Thyroid gland (tissue), 4 donors: Measurements from ENCODE around the gene KIAA1614. TPM values are rescaled to one million over a fixed set of nuclear protein-coding genes. Genes with fewer than 3 reads are reported as not detected.

Source experiments
- DNase-seq, 2 donors: peaks; one replicate each; pipeline ENCODE4 v3.0.0-alpha.2; 2019
- H3K27ac ChIP-seq, 3 donors: fragments of 200-600 bp; sonication (generic); 1 replicate in 2 of 3; 2 replicates in 1 of 3; pipeline ENCODE4 v1.5.1; 2016 to 2019; ENCODE audit warnings: mild to moderate bottlenecking in 1 of 3, moderate library complexity in 1 of 3
- H3K27me3 ChIP-seq: fragments of 200-600 bp; sonication (generic); one replicate; pipeline ENCODE4 v1.5.1; 2019
- H3K36me3 ChIP-seq, 2 donors: fragments of 200-600 bp; sonication (generic); one replicate each; pipeline ENCODE4 v1.5.1; 2016 to 2019
- H3K4me1 ChIP-seq, 2 donors: fragments of 200-600 bp; sonication (generic); one replicate each; pipeline ENCODE4 v1.5.1; 2017 to 2019
- H3K4me3 ChIP-seq, 3 donors: fragments of 200-600 bp; sonication (generic); replicated peaks in 1 of 3; 1 replicate in 2 of 3; 2 replicates in 1 of 3; pipeline ENCODE4 v1.5.1; 2016; ENCODE audit warnings: mild to moderate bottlenecking in 1 of 3
- H3K9me3 ChIP-seq: fragments of 200-600 bp; sonication (generic); one replicate; pipeline ENCODE4 v1.5.1; 2017
- POLR2A ChIP-seq, 2 donors: fragments of 450-650 bp; IDR thresholded peaks; one replicate each; pipeline ENCODE4 v1.6.1; 2017; ENCODE audit warnings: antibody characterized with exemption in 2 of 2, mild to moderate bottlenecking in 2 of 2, moderate library complexity in 1 of 2
- WGBS, 2 donors: methylation state at CpG; one replicate each; pipeline ENCODE4 v1.1.5; 2017; 5-methylcytosine and 5-hydroxymethylcytosine counted together
- intact Hi-C: fragments of 100-400 bp; cut with DNase I; formaldehyde crosslinking; loops from one replicate; pipeline ENCODE4 v1.15.1; 2023
- total RNA-seq, 4 donors: library from RNA; depleted of rRNA; stranded (reverse); fragments of >200 nt; gene quantifications; one replicate each; pipeline ENCODE4 v1.2.3, GENCODE V29; 2016
- TF ChIP-seq, protein P1 (sequence below), 6 experiments: fragments of 200-600 bp in 3 of 6; fragments of 450-650 bp in 3 of 6; sonication (generic) in 3 of 6; IDR thresholded peaks; one replicate each; pipeline ENCODE4 v1.5.1; 2016 to 2019; ENCODE audit warnings: antibody characterized with exemption in 6 of 6, mild to moderate bottlenecking in 2 of 6, inconsistent platforms in 1 of 6, moderate library complexity in 1 of 6

KIAA1614 gene
- total RNA-seq, 4 donors from 2014 or later = 8.7 to 16.7 (median 12.5) TPM

DNA sequence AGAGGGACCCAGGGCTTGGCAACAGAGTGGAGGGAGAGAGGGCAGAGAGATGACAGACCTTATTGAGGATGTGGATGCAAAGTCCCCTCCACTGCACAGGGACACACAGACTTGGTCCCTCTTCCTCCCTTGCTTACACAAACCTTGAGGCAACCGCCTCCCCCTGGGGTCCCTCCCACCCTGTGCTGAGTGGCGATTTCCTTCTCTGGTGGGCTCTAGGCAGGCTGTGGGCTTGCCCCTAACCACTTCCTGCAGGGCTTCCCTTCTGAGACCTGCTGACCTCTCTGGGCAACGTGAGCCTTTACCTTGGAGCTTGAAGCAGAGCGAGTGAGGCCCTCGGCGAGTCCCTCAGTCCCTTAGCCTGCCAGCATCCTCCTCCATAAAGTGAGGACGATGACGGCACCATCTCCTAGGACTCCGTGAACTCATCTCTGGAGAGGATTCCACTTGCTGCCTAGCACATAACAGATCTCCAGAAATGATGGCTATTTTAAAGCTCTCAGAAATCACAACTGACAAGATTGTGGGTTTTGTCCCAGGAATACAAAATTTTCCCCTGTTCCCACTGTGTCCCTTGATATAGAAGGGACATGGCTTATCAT lies 25.0 kb downstream of the KIAA1614 start:
- no peak for DNase-seq
- Histone ChIP-seq H3K36me3 (peaks cover 10 to 11% of the 10 kb centered on the region in 2 donors), H3K27ac (no peak overlapping the region), H3K4me1 (no peaks in the 10 kb centered on the region), H3K9me3 (no peaks in the 10 kb centered on the region), H3K4me3 (no peak overlapping the region), H3K27me3 (no peaks in the 10 kb centered on the region)
- 73 to 88% methylated on average over 9 of the region's 9 CpGs for WGBS, 2 donors
- TF ChIP-seq POLR2A (IDR thresholded peaks at IDR 0.05) = no peak
- TF ChIP-seq, protein P1, sequence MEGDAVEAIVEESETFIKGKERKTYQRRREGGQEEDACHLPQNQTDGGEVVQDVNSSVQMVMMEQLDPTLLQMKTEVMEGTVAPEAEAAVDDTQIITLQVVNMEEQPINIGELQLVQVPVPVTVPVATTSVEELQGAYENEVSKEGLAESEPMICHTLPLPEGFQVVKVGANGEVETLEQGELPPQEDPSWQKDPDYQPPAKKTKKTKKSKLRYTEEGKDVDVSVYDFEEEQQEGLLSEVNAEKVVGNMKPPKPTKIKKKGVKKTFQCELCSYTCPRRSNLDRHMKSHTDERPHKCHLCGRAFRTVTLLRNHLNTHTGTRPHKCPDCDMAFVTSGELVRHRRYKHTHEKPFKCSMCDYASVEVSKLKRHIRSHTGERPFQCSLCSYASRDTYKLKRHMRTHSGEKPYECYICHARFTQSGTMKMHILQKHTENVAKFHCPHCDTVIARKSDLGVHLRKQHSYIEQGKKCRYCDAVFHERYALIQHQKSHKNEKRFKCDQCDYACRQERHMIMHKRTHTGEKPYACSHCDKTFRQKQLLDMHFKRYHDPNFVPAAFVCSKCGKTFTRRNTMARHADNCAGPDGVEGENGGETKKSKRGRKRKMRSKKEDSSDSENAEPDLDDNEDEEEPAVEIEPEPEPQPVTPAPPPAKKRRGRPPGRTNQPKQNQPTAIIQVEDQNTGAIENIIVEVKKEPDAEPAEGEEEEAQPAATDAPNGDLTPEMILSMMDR (IDR thresholded peaks at IDR 0.05) = no peak
- intact Hi-C loops = no loop called here

DNA sequence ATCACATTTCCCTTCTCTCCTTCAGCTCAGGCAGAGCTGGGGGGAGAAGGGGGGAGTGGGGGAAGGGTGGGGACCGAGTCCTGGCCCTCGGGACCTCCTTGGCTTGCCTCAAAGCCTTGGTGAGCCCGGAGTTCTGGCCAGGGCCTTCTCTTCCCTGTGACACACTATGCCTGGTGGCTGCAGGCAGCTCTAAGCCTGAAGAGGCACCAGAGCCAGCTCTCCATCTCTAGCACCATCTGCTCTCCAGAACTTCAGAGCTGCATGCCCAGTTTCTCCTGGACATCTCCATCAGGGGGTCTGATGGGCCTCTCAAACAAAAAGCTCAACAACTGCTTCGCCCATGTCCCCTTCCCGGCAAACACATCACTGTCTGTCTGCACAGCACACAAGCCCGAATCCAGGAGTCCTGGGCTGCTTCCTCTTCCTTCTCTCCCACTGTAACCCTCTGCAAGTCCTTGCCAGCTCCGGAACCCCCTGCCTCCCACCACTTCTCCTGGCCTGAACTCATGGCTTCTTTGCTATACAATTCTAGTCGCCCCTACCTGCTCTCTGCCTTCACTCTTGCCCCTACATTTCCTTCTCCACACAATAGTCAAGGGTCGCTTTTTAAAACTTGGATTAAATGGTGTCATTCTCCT lies 26.5 kb downstream of the KIAA1614 start:
- H3K36me3 ChIP-seq = peaks cover 10 to 11% of the 10 kb centered on the region in 2 donors

GRCh38 chr1:180939711-180940103 lies 27.0 kb downstream of the KIAA1614 start:
- H3K27ac ChIP-seq = no peak overlapping the region
- intact Hi-C loops = no loop called here
- WGBS, 2 donors = 90 to 91% methylated on average over 3 of the region's 3 CpGs
- no peaks in the 10 kb centered on the region for H3K4me1 ChIP-seq
- no peaks in the 10 kb centered on the region for H3K9me3 ChIP-seq
- H3K27me3 ChIP-seq = no peaks in the 10 kb centered on the region
- H3K36me3 ChIP-seq = peaks cover 11 to 14% of the 10 kb centered on the region in 2 donors
- no peak for DNase-seq
- TF ChIP-seq, protein P1 (IDR thresholded peaks at IDR 0.05) = no peak
- TF ChIP-seq POLR2A (IDR thresholded peaks at IDR 0.05) = no peak
- H3K4me3 ChIP-seq = no peak overlapping the region

More for the DNA sequence above, 26.5 kb downstream of the KIAA1614 start:
- Histone ChIP-seq H3K4me1 (no peaks in the 10 kb centered on the region), H3K9me3 (no peaks in the 10 kb centered on the region), H3K27ac (no peak overlapping the region), H3K27me3 (no peaks in the 10 kb centered on the region), H3K4me3 (no peak overlapping the region)
- DNase-seq = no peak
- 79 to 88% methylated on average over 8 of the region's 9 CpGs for WGBS, 2 donors
- intact Hi-C loops = no loop called here
- no peak for TF ChIP-seq POLR2A (IDR thresholded peaks at IDR 0.05)
- TF ChIP-seq, protein P1 (IDR thresholded peaks at IDR 0.05) = no peak

- DNase-seq = no peak
- intact Hi-C loops = no loop called here
- TF ChIP-seq, protein P1 (IDR thresholded peaks at IDR 0.05) = no peak
- TF ChIP-seq POLR2A (IDR thresholded peaks at IDR 0.05) = no peak
- Histone ChIP-seq H3K36me3 (peaks cover 10 to 17% of the 10 kb centered on the region in 2 donors), H3K4me3 (no peak overlapping the region), H3K4me1 (no peaks in the 10 kb centered on the region), H3K9me3 (no peaks in the 10 kb centered on the region), H3K27ac (no peak overlapping the region), H3K27me3 (no peaks in the 10 kb centered on the region)
- 93 to 95% methylated on average over 5 of the region's 5 CpGs for WGBS, 2 donors
Observed at GRCh38 chr1:180940445-180940844, 27.7 kb downstream of the KIAA1614 start.

GRCh38 chr1:180941518-180942275 lies 29.0 kb downstream of the KIAA1614 start:
- Histone ChIP-seq H3K4me3 (no peak overlapping the region), H3K4me1 (no peaks in the 10 kb centered on the region), H3K9me3 (no peaks in the 10 kb centered on the region), H3K36me3 (peaks cover 0 to 12% of the 10 kb centered on the region in 2 donors), H3K27me3 (no peaks in the 10 kb centered on the region), H3K27ac (no peak overlapping the region)
- DNase-seq = no peak
- no peak for TF ChIP-seq POLR2A (IDR thresholded peaks at IDR 0.05)
- TF ChIP-seq, protein P1 (IDR thresholded peaks at IDR 0.05) = no peak
- WGBS, 2 donors = 88 to 91% methylated on average over 20 of the region's 20 CpGs
- intact Hi-C loops = no loop called here
